ENCODE measurements around the gene CACNA1D.

DNA sequence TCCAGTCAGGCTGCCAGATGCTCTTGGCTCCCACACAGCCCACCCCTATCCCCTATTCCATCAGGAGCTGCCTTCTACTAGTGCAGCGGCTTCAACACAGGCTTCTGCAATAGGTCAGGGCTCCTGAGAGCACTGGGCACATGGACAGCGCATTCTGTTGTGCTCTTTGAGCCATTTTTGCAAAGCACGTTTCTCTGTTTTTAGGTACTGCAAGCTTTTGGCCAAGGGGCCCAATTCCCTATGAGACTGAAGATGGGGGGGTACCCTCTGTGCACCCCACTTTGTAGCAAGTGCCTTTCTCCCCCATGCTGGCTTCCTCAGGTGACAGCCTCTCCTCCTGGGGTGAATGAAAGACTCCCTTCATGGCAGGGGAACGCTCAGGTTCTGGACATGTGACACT lies 320.7 kb downstream of the CACNA1D start:
- TF ChIP-seq GATA2 (IDR thresholded peaks at IDR 0.05; ENCODE audit: low read depth, low read length) (no peak), GATA3 (IDR thresholded peaks at IDR 0.05; ENCODE audit: low read depth, low read length) (no peak)

Measured in SH-SY5Y (cell line).